Nephron progenitor cell (in vitro differentiated cells): ENCODE data around the gene PCDHGC3.

Source experiments
- DNase-seq: peaks from one replicate; pipeline ENCODE4 v3.0.0; 2021
- H3K27ac Mint-ChIP-seq: 2 replicates; pipeline ENCODE4 v1.8.0; 2021; ENCODE audit warnings: mild to moderate bottlenecking, moderate library complexity, mixed read lengths
- H3K27me3 Mint-ChIP-seq: 2 replicates; pipeline ENCODE4 v1.8.0; 2021; ENCODE audit warnings: mild to moderate bottlenecking, low read depth, mixed read lengths; ENCODE audit not compliant: poor library complexity
- H3K36me3 Mint-ChIP-seq: 2 replicates; pipeline ENCODE4 v1.8.0; 2021; ENCODE audit warnings: low read depth, mixed read lengths
- H3K4me1 Mint-ChIP-seq: 2 replicates; pipeline ENCODE4 v1.8.0; 2021; ENCODE audit warnings: mixed read lengths
- H3K4me3 Mint-ChIP-seq: 2 replicates; pipeline ENCODE4 v1.8.0; 2021; ENCODE audit warnings: mild to moderate bottlenecking, moderate library complexity, mixed read lengths
- H3K9me3 Mint-ChIP-seq: 2 replicates; pipeline ENCODE4 v1.8.0; 2021; ENCODE audit warnings: mild to moderate bottlenecking, moderate library complexity, mixed read lengths
- CTCF ChIP-seq: fragments of 200-600 bp; sonication (generic); IDR thresholded peaks from 2 replicates; pipeline ENCODE4 v1.5.0; 2021; ENCODE audit warnings: antibody characterized with exemption

The PCDHGC3 gene

GRCh38 chr5:141511771-141512325, 36.1 kb downstream of the PCDHGC3 start:
- Mint-ChIP-seq H3K4me3 (no peak overlapping the region), H3K27ac (peak overlapping the region; percentile 11), H3K27me3 (no peaks in the 10 kb centered on the region), H3K36me3 (peaks cover 34% of the 10 kb centered on the region), H3K4me1 (peaks cover 96% of the 10 kb centered on the region), H3K9me3 (no peaks in the 10 kb centered on the region)
- no peak for DNase-seq
- no peak for TF ChIP-seq CTCF

GRCh38 chr5:141512390-141512910, 36.7 kb downstream of the PCDHGC3 start:
- no peaks in the 10 kb centered on the region for H3K27me3 Mint-ChIP-seq
- peak overlapping the region; percentile 80 for H3K4me3 Mint-ChIP-seq
- no peaks in the 10 kb centered on the region for H3K9me3 Mint-ChIP-seq
- H3K36me3 Mint-ChIP-seq: peaks cover 40% of the 10 kb centered on the region
- peak; percentile 81 for TF ChIP-seq CTCF
- H3K4me1 Mint-ChIP-seq: peaks cover 96% of the 10 kb centered on the region
- DNase-seq: peak; percentile 80
- H3K27ac Mint-ChIP-seq: peak overlapping the region; percentile 99

GRCh38 chr5:141512911-141513626, 37.3 kb downstream of the PCDHGC3 start:
- Mint-ChIP-seq H3K9me3 (no peaks in the 10 kb centered on the region), H3K4me1 (peaks cover 96% of the 10 kb centered on the region), H3K4me3 (peak overlapping the region; percentile 80), H3K27ac (peak overlapping the region; percentile 99), H3K36me3 (peaks cover 46% of the 10 kb centered on the region), H3K27me3 (no peaks in the 10 kb centered on the region)
- no peak for TF ChIP-seq CTCF
- peak; percentile 75 for DNase-seq

- peak; percentile 75 for DNase-seq
- Mint-ChIP-seq H3K27me3 (no peaks in the 10 kb centered on the region), H3K36me3 (peaks cover 53% of the 10 kb centered on the region), H3K27ac (peak overlapping the region; percentile 99), H3K4me3 (peak overlapping the region; percentile 80), H3K9me3 (no peaks in the 10 kb centered on the region), H3K4me1 (peaks cover 96% of the 10 kb centered on the region)
- TF ChIP-seq CTCF: no peak
These were observed 38.0 kb downstream of the PCDHGC3 start for GRCh38 chr5:141513627-141514329.

- H3K4me1 Mint-ChIP-seq: peaks cover 96% of the 10 kb centered on the region
- H3K27me3 Mint-ChIP-seq: no peaks in the 10 kb centered on the region
- H3K27ac Mint-ChIP-seq: peak overlapping the region; percentile 99
- H3K36me3 Mint-ChIP-seq: peaks cover 60% of the 10 kb centered on the region
- H3K4me3 Mint-ChIP-seq: peak overlapping the region; percentile 80
- no peaks in the 10 kb centered on the region for H3K9me3 Mint-ChIP-seq
- no peak for TF ChIP-seq CTCF
- DNase-seq: peak; percentile 61
These were observed 38.8 kb downstream of the PCDHGC3 start for GRCh38 chr5:141514330-141515133.
